GM12874 (cell line): ENCODE results near the gene PROM2.

Experiments used
- TF ChIP-seq, protein P1 (sequence below): IDR thresholded peaks from 2 replicates; pipeline ENCODE4 v1.5.1; 2011; ENCODE audit warnings: low read depth, mild to moderate bottlenecking, control low read depth, low read length, moderate library complexity; ENCODE audit not compliant: insufficient read depth

The PROM2 gene

DNA sequence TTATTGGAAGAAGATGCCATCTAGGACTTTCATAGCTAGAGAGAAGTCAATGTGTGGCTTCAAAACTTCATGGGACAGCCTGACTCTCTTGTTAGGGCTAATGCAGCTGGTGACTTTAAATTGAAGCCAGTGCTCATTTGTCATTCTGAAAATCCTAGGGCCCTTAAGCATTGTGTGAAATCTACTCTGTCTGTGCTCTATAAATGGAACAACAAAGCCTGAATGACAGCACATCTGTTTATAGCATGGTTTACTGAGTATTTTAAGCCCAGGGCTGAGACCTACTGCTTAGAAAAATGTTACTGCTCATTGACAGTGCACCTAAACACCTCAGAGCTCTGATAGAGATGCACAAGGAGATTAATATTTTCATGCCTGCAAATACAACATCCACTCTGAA is 36.1 kb upstream of the PROM2 start:
- TF ChIP-seq, protein P1, sequence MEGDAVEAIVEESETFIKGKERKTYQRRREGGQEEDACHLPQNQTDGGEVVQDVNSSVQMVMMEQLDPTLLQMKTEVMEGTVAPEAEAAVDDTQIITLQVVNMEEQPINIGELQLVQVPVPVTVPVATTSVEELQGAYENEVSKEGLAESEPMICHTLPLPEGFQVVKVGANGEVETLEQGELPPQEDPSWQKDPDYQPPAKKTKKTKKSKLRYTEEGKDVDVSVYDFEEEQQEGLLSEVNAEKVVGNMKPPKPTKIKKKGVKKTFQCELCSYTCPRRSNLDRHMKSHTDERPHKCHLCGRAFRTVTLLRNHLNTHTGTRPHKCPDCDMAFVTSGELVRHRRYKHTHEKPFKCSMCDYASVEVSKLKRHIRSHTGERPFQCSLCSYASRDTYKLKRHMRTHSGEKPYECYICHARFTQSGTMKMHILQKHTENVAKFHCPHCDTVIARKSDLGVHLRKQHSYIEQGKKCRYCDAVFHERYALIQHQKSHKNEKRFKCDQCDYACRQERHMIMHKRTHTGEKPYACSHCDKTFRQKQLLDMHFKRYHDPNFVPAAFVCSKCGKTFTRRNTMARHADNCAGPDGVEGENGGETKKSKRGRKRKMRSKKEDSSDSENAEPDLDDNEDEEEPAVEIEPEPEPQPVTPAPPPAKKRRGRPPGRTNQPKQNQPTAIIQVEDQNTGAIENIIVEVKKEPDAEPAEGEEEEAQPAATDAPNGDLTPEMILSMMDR, result no peak

DNA sequence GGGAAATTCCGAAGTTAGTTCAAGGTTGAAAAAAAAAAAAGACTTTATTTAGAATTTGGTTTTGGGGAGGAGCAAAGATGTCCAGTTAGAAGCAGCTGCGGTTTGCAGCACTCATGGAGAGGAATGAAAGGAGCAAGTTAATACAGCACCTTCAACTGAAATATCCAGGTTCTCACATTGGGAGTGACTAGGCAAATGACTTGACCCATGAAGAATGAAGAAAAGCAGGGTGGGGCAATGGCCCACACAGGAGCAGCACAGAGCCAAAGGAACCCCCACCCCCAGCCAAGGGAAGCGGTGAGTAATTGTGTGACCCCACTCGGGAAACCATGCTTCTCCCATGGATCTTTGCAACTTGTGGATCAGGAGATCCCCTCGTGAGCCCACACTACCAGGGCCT is 34.2 kb upstream of the PROM2 start:
- TF ChIP-seq, protein P1, result no peak

DNA sequence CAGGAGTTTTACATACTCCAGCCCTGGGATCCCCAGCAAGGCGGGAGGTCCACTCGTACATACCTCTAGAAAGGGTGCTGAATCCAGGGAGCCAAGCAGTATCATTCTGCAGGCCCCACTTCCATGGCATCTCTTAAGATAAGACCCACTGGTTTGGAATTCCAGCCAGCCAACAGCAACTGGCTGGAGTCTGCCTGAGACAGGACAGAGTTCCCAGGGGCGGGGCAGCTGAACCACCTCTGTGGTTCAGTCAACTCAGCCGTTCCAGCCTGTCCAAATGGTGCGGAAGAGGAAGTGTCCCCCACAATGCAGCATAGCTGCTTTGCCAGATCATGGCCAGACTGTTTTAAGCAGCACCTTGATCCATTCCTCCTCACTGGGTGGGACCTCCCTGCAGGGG is 33.7 kb upstream of the PROM2 start:
- TF ChIP-seq, protein P1, result no peak

DNA sequence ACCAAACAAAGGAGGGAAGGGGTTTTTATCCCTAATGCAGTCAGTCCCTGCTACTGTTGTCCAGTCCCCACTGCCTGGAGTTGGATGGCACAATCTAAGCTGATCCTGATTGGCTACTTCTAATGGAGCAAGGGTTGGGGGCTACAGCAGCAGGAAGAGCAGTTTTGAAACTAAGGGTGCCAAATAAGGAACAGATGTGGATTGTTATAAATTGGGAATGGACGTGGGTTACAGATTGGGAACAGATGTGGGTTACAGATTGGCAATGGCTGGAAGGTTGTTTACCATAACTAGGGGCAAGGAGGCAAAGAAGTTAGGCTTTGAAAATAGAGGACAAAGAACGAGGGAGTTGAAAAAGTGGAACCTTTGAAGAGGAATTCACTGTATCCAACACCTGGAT is 16.0 kb upstream of the PROM2 start:
- TF ChIP-seq, protein P1, result no peak

DNA sequence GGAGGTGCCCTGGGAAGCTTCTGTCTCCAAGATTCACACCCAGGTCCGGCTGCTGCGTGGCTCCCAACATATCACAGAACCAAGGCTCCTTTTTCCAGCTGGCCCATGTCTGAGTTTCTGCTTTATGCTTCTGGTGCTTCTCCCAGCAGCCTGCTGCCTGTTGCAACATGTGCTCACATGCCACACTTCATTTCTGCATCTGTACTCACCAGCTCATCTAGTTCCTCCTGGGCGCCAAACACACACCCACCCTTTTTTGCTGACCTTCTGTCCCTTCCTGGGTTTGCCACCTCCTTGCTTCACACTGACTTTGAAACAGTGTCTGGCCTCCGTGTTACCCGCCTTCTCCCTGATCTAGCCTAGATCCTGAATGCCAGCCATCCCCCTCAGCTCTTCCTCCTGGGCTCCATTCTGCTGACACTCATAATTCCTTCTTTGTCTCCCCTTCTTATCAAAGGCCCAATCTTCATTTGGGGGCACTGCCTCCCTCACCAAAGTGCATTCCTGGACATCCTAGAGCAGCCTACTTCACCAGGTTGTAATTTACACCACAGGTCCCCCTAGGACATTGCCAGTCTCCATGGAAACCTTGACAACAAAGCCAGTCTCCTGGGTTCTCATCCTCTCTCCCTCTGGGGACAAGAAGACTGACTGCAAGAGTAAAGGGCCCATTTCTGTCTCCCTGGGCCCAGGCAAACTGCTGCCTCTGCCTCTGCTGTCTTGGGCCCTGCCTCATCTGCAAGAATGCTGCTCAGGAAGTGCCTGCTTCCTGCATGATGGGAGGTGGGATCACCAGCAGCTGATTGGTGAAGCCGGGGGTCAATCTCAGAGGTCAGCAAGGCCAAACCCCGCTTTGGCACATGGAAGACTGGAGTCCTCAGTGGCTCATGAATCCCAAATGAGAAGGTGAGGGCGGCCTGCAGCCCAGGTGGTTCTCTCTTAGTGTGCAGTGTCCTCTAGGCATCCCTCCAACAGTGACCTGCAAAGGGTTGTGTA is 13.9 kb upstream of the PROM2 start:
- TF ChIP-seq, protein P1, result no peak

DNA sequence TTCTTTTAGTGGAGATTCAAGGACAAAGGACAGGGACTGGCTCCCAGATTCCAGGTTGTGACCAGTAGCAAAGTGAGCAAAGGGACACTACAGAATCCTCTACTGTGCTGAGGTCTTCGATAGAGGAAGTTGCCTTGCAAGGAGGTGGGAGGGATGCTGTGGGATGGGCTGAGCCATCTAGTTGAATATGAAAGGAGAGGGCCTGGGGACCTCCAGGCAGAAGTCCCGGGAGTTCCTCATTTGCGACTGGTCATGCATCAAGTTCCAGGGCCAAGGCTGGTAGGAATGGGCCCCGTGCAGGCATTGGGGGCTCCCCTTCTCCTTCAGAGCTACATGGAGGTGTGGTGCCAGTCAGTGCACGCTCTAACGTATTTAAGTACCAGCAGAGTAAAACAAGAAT is 12.6 kb upstream of the PROM2 start:
- TF ChIP-seq, protein P1, result no peak

DNA sequence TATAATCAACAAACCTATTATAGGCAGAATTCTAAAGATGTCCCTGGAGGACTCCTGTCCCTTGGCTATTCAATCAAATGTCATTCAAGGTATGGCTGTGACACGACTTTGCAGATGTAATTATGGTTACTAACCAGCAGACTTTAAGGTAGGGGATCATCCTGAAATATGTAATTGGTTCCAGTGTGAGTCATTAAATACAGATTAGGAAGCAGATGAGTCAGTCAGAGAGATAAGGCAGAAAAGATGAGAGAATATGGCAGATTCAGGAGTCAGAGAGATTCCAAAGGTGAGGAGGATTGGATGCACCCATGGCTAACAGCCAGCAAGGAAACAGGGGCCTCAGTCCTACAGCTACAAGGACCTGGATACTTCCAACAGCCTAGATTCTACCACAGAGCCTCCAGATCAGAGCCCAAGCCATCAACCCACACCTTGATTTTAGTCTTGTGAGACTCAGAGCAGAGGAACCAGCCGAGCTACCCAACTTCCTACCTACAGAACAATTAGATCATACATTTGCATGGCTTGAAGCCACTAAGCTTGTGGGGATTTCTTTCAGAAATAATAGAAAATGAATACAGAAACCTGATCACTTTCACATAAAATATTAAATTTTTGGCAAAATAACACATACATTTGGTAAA is 11.2 kb upstream of the PROM2 start:
- TF ChIP-seq, protein P1, result no peak
